Gastrocnemius medialis (tissue), 4 donors: ENCODE data around the gene C7orf33. TPM values are rescaled to one million over a fixed set of nuclear protein-coding genes. Genes with fewer than 3 reads are reported as not detected.

ENCODE experiments used
- ATAC-seq, 2 donors: fragments of 150-250 bp; one replicate each; pipeline ENCODE4 v1.9.1; 2016
- DNase-seq, 2 donors: peaks; one replicate each; pipeline ENCODE4 v3.0.0-alpha.2; 2019
- H3K27ac ChIP-seq, 4 donors: fragments of 200-600 bp; sonication (generic); 1 replicate in 1 of 4; 2 replicates in 3 of 4; pipeline ENCODE4 v1.5.1; 2016 to 2018; ENCODE audit warnings: mild to moderate bottlenecking in 2 of 4, moderate library complexity in 1 of 4
- H3K27me3 ChIP-seq, 3 donors: fragments of 200-600 bp; sonication (generic) in 2 of 3; 1 replicate in 1 of 3; 2 replicates in 2 of 3; pipeline versions ENCODE4 v1.5.1 to v1.6.0; 2016 to 2019; ENCODE audit warnings: mild to moderate bottlenecking in 1 of 3, moderate library complexity in 1 of 3
- H3K36me3 ChIP-seq, 2 donors: fragments of 200-600 bp; sonication (generic) in 1 of 2; one replicate each; pipeline ENCODE4 v1.5.1; 2017 to 2018
- H3K4me1 ChIP-seq, 2 donors: fragments of 200-600 bp; sonication (generic) in 1 of 2; one replicate each; pipeline ENCODE4 v1.5.1; 2016 to 2017; ENCODE audit warnings: mild to moderate bottlenecking in 2 of 2
- H3K4me3 ChIP-seq, 4 donors: fragments of 200-600 bp; sonication (generic) in 3 of 4; 1 replicate in 1 of 4; 2 replicates in 3 of 4; pipeline ENCODE4 v1.5.1; 2016 to 2019; ENCODE audit warnings: mild to moderate bottlenecking in 2 of 4
- H3K9me3 ChIP-seq, 3 donors: fragments of 200-600 bp; sonication (generic) in 2 of 3; 1 replicate in 1 of 3; 2 replicates in 2 of 3; pipeline ENCODE4 v1.5.1; 2016 to 2019
- POLR2A ChIP-seq, 2 donors: fragments of 450-650 bp; IDR thresholded peaks; one replicate each; pipeline ENCODE4 v1.6.1; 2017; ENCODE audit warnings: antibody characterized with exemption in 2 of 2, mild to moderate bottlenecking in 2 of 2, moderate library complexity in 2 of 2
- in situ Hi-C, 4 donors: fragments of 200-750 bp; cut with MboI; loops; one replicate each; pipeline versions ENCODE4 v1.15.0 to v1.8.0; 2017; ENCODE audit warnings: low sequenced_read_pairs in 4 of 4
- intact Hi-C: fragments of 100-400 bp; cut with DNase I; formaldehyde crosslinking; loops from one replicate; pipeline ENCODE4 v1.15.1; 2023; ENCODE audit warnings: low total_unique reads
- total RNA-seq, 4 donors: library from RNA; depleted of rRNA; stranded (reverse); fragments of >200 nt; gene quantifications; one replicate each; pipeline versions ENCODE4 v1.1.0 to v1.2.3, GENCODE V29; 2016
- TF ChIP-seq, protein P1 (sequence below), 5 experiments: fragments of 450-650 bp in 3 of 5; fragments of 200-600 bp in 2 of 5; sonication (generic) in 2 of 5; IDR thresholded peaks in 4 of 5; conservative IDR thresholded peaks in 1 of 5; 1 replicate in 4 of 5; 2 replicates in 1 of 5; pipeline ENCODE4 v1.5.1; 2016 to 2019; ENCODE audit warnings: antibody characterized with exemption in 5 of 5, mild to moderate bottlenecking in 3 of 5, moderate library complexity in 3 of 5

C7orf33 gene
- total RNA-seq, 4 donors from 2014 or later = not detected

DNA sequence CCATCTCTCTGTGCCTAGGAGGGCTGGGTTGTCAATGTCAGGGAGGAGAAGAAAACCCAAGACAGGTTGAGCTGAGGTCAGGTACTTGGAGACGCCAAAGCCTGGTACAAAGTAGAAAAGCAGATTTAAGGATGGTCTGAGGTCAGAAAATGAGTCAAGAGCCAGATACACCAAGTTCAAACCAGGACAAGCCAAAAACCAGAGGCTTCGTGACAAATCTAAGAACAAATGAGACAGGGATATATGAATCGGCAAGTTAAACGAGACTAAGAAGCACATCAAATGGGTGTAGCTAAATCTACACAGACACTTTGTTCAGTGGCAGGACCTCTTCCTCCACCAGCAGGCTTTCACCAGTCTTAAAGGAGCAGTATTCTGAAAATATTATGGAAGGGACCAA is 34.2 kb downstream of the C7orf33 start:
- Histone ChIP-seq H3K27ac (peak overlapping the region; percentile 55 to 69 (median 60)), H3K27me3 (no peaks in the 10 kb centered on the region), H3K4me3 (peak overlapping the region; percentile 12 to 34 (median 22)), H3K36me3 (no peaks in the 10 kb centered on the region), H3K4me1 (peaks cover 22 to 25% of the 10 kb centered on the region in 2 donors), H3K9me3 (no peaks in the 10 kb centered on the region)
- peak; percentile 45 to 65 for ATAC-seq
- intact Hi-C loops (no loop called here), in situ Hi-C loops (no loop called here)
- no peak for DNase-seq
- TF ChIP-seq, protein P1, sequence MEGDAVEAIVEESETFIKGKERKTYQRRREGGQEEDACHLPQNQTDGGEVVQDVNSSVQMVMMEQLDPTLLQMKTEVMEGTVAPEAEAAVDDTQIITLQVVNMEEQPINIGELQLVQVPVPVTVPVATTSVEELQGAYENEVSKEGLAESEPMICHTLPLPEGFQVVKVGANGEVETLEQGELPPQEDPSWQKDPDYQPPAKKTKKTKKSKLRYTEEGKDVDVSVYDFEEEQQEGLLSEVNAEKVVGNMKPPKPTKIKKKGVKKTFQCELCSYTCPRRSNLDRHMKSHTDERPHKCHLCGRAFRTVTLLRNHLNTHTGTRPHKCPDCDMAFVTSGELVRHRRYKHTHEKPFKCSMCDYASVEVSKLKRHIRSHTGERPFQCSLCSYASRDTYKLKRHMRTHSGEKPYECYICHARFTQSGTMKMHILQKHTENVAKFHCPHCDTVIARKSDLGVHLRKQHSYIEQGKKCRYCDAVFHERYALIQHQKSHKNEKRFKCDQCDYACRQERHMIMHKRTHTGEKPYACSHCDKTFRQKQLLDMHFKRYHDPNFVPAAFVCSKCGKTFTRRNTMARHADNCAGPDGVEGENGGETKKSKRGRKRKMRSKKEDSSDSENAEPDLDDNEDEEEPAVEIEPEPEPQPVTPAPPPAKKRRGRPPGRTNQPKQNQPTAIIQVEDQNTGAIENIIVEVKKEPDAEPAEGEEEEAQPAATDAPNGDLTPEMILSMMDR (IDR thresholded peaks at IDR 0.05 in 4 of 5, conservative IDR thresholded peaks at IDR 0.05 in 1 of 5) = no peak
- no peak for TF ChIP-seq POLR2A (IDR thresholded peaks at IDR 0.05)

DNA sequence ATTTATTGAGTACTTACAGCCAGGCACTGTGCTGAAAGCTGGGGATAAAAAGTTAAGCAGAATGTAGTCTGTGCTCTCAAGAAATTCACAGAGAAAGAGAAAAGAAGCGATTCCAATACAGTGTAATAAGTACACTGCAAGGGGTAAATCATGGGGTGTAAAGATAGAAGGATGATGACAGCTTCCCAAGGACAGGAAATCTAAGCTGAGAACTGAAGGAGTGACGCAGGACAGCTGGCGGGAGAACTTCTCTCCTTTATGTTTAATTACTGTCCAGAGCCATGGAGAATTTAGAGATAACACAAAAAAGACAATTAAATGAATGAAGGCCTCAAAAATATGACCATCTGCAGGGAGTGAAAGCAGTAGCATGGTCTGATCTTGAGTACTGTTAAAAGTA is 34.8 kb downstream of the C7orf33 start:
- Histone ChIP-seq H3K4me1 (peaks cover 22 to 25% of the 10 kb centered on the region in 2 donors), H3K27ac (peak overlapping the region; percentile 55 to 69 (median 60)), H3K4me3 (peak overlapping the region in 1 of 4 donors; percentile 25), H3K27me3 (no peaks in the 10 kb centered on the region), H3K36me3 (no peaks in the 10 kb centered on the region), H3K9me3 (no peaks in the 10 kb centered on the region)
- ATAC-seq = peak; percentile 95 to 98
- DNase-seq = peak; percentile 4 to 18
- intact Hi-C loops = no loop called here
- no peak for TF ChIP-seq POLR2A (IDR thresholded peaks at IDR 0.05)
- TF ChIP-seq, protein P1 (IDR thresholded peaks at IDR 0.05 in 4 of 5, conservative IDR thresholded peaks at IDR 0.05 in 1 of 5) = no peak
- in situ Hi-C loops = no loop called here

DNA sequence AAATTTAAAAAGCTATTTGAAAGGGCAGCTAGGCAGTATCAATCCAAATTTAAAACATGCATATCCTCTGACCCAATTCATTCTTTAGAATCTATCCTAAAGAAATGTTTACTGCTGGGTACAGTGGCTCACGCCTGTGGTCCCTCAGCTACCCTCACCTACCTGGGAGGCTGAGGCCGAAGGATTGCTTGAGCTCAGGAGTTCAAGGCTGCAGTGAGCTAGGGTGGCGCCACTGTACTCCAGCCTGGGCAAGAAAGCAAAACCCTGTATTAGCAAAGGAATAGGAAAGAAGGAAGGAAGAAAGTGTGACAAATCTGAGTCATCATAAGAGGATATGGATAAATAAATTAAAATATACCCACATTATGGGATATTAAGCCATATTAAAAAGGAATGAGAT is 36.3 kb downstream of the C7orf33 start:
- no peak for TF ChIP-seq POLR2A (IDR thresholded peaks at IDR 0.05)
- TF ChIP-seq, protein P1 (IDR thresholded peaks at IDR 0.05 in 4 of 5, conservative IDR thresholded peaks at IDR 0.05 in 1 of 5) = no peak
- intact Hi-C loops = no loop called here

DNA sequence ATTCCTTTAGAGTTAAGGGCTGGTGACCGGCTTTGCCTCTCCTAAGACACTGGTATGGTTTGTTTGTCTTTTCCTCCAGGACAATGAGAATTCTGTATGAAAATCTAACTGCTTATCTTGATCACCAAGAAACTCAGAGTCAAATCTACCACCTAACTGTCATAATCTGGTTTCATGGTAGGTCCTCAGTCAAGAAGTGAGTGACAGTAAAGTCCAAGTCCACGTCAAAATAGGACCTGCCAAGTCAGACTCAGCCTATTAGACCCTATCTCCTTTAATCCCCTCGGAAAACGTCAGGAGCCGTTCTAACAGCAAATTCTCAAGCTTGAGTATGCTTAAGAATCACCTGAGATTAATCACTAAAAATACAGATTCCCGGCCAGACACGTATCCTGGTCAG is 37.4 kb downstream of the C7orf33 start:
- in situ Hi-C loops (no loop called here), intact Hi-C loops (no loop called here)
- H3K27ac ChIP-seq = no peak overlapping the region
- ATAC-seq = no peak
- H3K4me3 ChIP-seq = no peak overlapping the region
- H3K4me1 ChIP-seq = peaks cover 21 to 22% of the 10 kb centered on the region in 2 donors
- H3K9me3 ChIP-seq = no peaks in the 10 kb centered on the region
- H3K36me3 ChIP-seq = no peaks in the 10 kb centered on the region
- H3K27me3 ChIP-seq = no peaks in the 10 kb centered on the region
- no peak for DNase-seq
- TF ChIP-seq, protein P1 (IDR thresholded peaks at IDR 0.05 in 4 of 5, conservative IDR thresholded peaks at IDR 0.05 in 1 of 5) = no peak
- no peak for TF ChIP-seq POLR2A (IDR thresholded peaks at IDR 0.05)

More for the DNA sequence above, 36.3 kb downstream of the C7orf33 start:
- Histone ChIP-seq H3K9me3 (no peaks in the 10 kb centered on the region), H3K27ac (no peak overlapping the region), H3K4me1 (peaks cover 22 to 25% of the 10 kb centered on the region in 2 donors), H3K36me3 (no peaks in the 10 kb centered on the region), H3K27me3 (no peaks in the 10 kb centered on the region), H3K4me3 (no peak overlapping the region)
- DNase-seq = no peak
- in situ Hi-C loops = no loop called here
- ATAC-seq = no peak

DNA sequence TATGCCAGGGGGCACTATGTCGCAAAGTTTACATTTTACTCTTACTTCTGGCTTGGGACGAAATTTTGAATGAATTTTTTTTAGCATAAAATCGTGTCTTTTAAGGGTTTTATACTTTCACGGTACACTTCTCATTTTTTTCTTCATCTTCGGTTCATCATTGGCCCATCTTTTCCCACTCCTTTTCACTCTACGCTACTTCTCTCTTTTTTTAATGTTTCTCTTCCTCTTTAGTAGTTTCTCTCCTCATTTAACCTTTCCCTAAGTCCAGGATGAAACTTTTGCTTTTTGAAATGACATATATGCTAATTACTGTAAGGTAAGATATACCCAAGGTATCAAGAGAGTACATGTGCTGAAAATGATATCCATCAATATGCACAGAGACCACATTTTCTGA is 39.5 kb downstream of the C7orf33 start:
- in situ Hi-C loops (no loop called here), intact Hi-C loops (no loop called here)
- Histone ChIP-seq H3K36me3 (no peaks in the 10 kb centered on the region), H3K9me3 (no peaks in the 10 kb centered on the region), H3K27ac (no peak overlapping the region), H3K27me3 (no peaks in the 10 kb centered on the region), H3K4me1 (peaks cover 2 to 6% of the 10 kb centered on the region in 2 donors), H3K4me3 (no peak overlapping the region)
- DNase-seq = no peak
- no peak for ATAC-seq
- TF ChIP-seq, protein P1 (IDR thresholded peaks at IDR 0.05 in 4 of 5, conservative IDR thresholded peaks at IDR 0.05 in 1 of 5) = no peak
- no peak for TF ChIP-seq POLR2A (IDR thresholded peaks at IDR 0.05)
